Posterior cingulate gyrus (tissue), 11 donors: ENCODE data around the gene JAGN1.

ENCODE experiments used
- DNase-seq, 10 donors: peaks; one replicate each; pipeline versions ENCODE4 v3.0.0 to v3.0.0-alpha.2; 2020 to 2021; ENCODE audit warnings: mixed read lengths in 3 of 10
- intact Hi-C: fragments of 100-400 bp; cut with DNase I; formaldehyde crosslinking; loops from one replicate; pipeline ENCODE4 v1.15.1; 2023

JAGN1 gene

DNA sequence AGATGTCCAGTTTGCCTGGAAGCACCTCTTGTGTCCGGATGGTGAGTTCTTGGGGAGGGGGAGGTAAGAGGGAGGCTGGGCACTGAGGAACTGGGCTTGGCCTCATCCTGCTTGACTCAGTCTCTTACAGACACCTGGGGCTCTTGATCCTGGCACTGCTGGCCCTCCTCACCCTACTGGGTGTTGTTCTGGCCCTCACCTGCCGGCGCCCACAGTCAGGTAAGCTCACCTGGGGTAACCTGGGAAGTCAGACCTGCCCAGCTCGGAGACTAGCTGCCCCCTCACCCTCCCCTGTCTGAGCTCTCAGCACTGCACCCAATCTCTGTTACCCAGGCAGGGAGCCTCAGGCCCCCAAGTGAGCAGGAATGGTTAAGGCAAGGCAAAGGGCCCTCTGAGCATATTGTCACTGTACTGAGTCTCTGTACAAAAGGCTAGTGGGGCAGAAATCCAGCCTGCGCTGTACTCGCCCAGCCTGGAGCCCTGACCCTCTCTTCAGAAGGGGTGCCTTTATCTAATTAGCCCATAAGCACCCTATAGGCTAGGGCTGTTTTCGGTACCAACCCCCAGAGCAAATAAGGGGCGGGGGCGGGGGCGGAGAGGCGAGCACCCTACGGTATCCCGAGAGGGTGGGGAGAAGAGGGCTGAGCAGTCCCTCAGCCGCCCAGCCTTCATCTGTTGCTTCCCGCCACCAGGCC, 24.3 kb downstream of the JAGN1 start:
- DNase-seq: no peak
- intact Hi-C loops: no loop called here

DNA sequence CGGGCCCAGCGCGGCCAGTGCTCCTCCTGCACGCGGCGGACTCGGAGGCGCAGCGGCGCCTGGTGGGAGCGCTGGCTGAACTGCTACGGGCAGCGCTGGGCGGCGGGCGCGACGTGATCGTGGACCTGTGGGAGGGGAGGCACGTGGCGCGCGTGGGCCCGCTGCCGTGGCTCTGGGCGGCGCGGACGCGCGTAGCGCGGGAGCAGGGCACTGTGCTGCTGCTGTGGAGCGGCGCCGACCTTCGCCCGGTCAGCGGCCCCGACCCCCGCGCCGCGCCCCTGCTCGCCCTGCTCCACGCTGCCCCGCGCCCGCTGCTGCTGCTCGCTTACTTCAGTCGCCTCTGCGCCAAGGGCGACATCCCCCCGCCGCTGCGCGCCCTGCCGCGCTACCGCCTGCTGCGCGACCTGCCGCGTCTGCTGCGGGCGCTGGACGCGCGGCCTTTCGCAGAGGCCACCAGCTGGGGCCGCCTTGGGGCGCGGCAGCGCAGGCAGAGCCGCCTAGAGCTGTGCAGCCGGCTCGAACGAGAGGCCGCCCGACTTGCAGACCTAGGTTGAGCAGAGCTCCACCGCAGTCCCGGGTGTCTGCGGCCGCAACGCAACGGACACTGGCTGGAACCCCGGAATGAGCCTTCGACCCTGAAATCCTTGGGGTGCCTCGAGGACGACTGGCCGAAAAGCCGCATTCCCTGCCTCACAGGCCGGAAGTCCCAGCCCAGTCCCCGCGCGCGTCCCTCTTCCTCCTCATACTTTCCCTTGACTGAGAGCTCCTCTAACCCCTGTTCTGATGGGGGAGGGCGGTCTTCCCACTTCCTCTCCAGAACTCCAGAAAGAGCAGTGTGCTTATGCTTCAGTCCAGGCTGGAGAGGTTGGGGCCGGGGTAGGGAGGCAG, 25.1 kb downstream of the JAGN1 start:
- intact Hi-C loops: no loop called here
- peak; percentile 53 to 96 (median 72) for DNase-seq

DNA sequence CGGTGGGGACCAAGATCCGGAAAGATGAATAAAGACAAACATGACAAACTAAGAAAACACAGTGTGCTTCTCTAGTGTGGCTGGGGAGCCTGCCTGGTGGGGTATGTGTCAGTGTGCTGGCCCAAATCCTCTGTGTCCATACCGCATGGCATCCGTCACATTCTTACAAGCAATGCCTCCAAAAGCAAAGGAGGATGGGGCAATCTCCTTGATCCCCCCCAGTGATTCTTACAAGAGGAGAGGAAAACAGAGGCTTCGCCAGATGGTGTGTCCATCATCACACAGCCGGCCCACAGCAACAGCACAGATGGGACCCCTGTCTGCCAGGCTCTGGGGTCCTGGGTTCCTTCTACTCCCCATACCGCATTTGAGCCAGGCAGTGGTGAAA, 25.9 kb downstream of the JAGN1 start:
- intact Hi-C loops: no loop called here
- DNase-seq: no peak

DNA sequence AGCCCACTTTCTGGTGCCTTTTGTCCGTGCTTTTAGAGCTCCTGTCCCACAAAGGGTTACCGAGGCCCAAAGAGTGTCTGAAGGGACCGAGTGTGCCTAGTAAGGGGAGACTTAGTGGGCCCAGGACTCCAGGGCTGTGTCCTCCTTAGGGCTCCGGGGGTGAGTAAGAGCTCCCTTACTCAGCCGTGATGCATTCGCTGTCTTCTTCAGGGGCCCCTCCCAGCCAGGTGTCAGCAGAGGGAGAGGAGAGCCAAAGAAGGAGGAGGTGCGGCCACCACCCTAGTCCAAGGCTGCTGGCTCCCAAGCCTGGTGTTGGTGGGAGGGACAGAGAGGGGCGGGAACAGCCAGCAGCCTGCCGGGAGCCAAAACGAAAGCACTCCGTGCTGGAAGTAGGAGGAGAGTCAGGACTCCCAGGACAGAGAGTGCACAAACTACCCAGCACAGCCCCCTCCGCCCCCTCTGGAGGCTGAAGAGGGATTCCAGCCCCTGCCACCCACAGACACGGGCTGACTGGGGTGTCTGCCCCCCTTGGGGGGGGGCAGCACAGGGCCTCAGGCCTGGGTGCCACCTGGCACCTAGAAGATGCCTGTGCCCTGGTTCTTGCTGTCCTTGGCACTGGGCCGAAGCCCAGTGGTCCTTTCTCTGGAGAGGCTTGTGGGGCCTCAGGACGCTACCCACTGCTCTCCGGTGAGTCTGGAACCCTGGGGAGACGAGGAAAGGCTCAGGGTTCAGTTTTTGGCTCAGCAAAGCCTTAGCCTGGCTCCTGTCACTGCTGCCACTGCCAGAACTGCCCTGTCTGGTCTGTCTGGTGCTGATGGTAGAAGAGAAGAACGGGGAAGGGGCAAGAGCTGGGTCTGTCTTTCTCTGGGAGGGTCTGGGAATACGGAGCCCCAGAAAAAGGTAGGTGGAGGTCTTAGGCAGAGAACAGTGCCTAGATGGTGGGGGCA, 26.6 kb downstream of the JAGN1 start, which contains the start of gene IL17RC:
TSS of gene IL17RC (plus strand) at position 365 of the 947 bp plus-strand sequence. CDS start at position 583, 218 bp downstream.
- intact Hi-C loops: no loop called here
- peak; percentile 52 to 96 (median 78) for DNase-seq

DNA sequence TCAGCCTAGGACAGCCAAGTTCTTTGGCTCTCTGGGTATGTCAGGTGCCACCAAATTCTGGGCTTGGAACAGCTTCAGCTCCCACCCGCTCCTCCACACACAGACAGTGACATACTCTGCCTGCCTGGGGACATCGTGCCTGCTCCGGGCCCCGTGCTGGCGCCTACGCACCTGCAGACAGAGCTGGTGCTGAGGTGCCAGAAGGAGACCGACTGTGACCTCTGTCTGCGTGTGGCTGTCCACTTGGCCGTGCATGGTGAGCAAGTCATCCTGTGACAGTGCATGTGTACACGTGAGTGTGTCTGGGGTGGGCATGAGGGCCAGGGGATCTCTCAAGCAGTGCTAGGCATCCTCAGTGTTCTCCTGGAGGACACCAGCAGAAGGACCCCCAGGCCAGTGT, 27.4 kb downstream of the JAGN1 start:
- intact Hi-C loops: no loop called here
- DNase-seq: peak in 1 of 10 donors; percentile 70

DNA sequence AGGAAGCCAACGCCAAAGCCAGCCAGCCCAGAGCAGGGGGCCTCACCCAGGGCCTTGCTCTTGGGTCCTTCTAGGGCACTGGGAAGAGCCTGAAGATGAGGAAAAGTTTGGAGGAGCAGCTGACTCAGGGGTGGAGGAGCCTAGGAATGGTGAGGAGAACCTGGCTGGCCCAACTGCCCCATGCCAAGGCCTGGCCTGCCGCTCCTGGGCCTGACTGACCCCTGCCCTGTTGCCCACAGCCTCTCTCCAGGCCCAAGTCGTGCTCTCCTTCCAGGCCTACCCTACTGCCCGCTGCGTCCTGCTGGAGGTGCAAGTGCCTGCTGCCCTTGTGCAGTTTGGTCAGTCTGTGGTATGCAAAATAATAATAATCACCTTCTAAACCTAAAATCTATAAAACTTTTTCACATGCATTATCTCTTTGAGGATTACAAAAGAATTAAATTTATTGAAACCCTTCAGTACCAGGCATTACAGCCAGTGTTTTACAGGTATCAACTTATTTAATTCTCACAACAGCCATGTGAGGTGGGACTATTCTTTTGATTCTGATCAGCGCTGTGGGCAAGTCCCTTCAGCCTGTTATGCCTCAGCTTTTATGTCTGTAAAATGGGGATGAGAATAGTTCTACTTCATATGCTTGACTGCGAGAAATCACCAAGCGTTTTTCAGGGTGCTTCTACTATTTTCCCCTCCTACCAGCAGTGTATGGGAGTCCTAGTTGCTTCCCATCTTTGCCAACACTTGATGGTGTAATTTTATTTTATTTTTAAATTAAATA, 28.0 kb downstream of the JAGN1 start:
- DNase-seq: peak in 1 of 10 donors; percentile 62
- intact Hi-C loops: no loop called here

- intact Hi-C loops: no loop called here
- DNase-seq: peak in 1 of 10 donors; percentile 81
Observed at GRCh38 chr3:9928158-9928557, 37.7 kb downstream of the JAGN1 start.

DNA sequence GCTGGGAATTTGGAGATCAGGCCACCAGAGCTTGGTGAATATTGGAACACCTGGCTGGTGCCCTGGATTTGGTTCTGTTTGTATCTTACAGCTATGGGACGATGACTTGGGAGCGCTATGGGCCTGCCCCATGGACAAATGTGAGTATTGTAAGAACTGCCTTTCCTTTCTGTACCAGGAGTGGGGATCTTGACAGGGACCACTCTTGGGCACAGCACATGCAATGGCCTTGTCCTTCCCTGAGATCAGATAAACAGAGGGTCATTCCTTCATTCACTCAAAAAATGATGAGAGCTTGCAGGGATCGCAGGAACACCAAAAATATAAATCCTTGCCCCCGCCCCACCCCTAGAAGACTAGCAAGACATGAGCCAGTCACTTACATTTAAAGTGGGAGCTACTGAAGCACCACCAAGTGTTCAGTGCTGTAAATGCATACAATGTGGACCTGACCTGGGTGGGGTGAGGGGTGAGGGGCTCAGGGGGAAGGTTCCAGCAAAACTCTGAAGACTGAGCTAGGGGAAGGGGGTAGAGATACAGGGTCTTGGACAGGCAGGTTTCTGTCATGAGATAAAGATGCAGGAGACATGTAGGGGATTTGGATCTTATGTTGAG, 40.5 kb downstream of the JAGN1 start:
- intact Hi-C loops: loop anchor here (5.0 kb wide), 2 partner anchors 39 to 84 kb away; partner anchors contain the start of gene JAGN1
- no peak for DNase-seq

- DNase-seq: peak in 3 of 10 donors; percentile 49 to 92 (median 80)
- intact Hi-C loops: loop anchor here (5.0 kb wide), 2 partner anchors 40 to 85 kb away; partner anchors contain the start of gene JAGN1
Observed at GRCh38 chr3:9932535-9932842, 42.1 kb downstream of the JAGN1 start.

DNA sequence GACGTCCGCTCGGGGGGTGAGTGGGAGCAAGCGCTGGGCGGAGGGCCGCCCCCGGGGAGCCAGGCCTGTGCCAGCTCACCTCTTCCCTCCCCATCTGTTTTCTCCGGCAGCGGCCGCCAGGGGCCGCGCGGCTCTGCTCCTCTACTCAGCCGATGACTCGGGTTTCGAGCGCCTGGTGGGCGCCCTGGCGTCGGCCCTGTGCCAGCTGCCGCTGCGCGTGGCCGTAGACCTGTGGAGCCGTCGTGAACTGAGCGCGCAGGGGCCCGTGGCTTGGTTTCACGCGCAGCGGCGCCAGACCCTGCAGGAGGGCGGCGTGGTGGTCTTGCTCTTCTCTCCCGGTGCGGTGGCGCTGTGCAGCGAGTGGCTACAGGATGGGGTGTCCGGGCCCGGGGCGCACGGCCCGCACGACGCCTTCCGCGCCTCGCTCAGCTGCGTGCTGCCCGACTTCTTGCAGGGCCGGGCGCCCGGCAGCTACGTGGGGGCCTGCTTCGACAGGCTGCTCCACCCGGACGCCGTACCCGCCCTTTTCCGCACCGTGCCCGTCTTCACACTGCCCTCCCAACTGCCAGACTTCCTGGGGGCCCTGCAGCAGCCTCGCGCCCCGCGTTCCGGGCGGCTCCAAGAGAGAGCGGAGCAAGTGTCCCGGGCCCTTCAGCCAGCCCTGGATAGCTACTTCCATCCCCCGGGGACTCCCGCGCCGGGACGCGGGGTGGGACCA, 42.6 kb downstream of the JAGN1 start:
- intact Hi-C loops: loop anchor here (5.0 kb wide), 2 partner anchors 41 to 86 kb away; partner anchors contain the start of gene JAGN1
- DNase-seq: peak in 9 of 10 donors; percentile 58 to 95 (median 73)

DNA sequence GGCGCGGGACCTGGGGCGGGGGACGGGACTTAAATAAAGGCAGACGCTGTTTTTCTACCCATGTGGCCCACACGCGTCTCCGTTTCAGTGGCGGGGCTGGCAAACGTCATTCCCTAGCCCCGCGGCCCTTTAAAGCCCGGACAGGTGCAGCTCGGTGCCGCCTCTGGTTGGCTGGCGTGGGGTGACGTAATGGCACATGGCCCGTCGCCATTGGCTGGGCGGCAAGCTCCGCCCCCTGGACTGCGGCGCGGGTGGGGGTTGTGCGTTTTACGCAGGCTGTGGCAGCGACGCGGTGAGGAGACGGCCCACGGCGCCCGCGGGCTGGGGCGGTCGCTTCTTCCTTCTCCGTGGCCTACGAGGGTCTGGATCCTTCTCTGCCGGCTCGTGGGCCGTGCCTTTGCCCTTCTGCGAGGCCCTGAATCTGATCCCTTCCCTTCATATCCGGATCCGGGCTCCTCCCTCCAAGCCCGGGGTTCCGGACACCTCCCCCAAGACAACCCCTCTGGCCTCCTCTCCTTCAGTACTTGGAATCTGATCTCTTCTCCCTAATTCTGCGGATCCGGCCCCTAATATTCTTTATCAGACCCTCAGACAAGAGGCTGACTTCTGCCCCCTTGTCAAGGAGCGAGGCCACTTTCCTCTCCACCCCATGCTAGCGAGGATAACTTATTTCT, 43.3 kb downstream of the JAGN1 start, which contains the start of gene CRELD1:
TSS of gene CRELD1 (plus strand) at position 274 of the 674 bp plus-strand sequence. CDS start 605 bp downstream, outside the sequence.
- intact Hi-C loops: loop anchor here (5.0 kb wide), 2 partner anchors 41 to 86 kb away; partner anchors contain the start of gene JAGN1
- DNase-seq: peak; percentile 95 to 100 (median 98)

DNA sequence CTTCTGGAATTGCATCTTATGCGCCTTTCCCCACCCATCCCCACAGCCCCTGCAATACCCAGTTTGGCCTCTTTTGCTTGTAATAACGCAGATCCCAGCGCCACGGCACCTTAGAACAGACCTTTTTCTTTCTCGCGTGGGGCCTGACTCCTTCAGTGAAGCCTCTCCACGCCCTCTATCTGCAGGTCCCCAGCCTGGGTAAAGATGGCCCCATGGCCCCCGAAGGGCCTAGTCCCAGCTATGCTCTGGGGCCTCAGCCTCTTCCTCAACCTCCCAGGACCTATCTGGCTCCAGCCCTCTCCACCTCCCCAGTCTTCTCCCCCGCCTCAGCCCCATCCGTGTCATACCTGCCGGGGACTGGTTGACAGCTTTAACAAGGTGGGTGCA, 43.8 kb downstream of the JAGN1 start:
- intact Hi-C loops: loop anchor here (5.0 kb wide), 2 partner anchors 42 to 87 kb away; partner anchors contain the start of gene JAGN1
- DNase-seq: peak in 1 of 10 donors; percentile 83

- intact Hi-C loops: loop anchor here (5.0 kb wide), 2 partner anchors 43 to 88 kb away; partner anchors contain the start of gene JAGN1
- DNase-seq: no peak
Observed at GRCh38 chr3:9934993-9935392, 44.6 kb downstream of the JAGN1 start.

DNA sequence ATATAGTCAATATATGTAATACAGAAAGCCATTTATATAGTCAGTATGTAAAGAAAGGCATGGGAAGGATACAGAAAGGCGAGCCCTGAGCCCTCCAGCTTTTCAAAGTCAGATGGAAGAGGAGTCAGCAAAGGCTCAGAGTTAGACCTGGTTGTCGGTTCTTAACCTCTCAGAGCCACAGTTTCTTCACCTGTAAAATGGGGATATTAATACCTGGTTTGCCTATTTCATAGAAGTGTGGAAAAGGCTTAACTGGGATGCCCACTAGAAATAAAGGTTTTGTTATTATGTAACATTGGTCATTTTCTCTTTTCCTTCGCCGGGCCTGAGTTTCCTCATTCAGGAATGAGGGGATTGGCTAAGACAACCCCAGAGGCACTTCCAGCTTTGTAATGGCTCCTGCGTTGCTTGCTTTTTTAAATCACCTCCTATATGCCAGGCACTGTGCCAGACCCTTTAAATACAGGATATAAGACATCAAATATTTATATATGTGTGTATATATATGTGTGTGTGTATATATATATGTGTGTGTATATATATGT, 45.6 kb downstream of the JAGN1 start:
- intact Hi-C loops: no loop called here
- DNase-seq: no peak

- peak in 1 of 10 donors; percentile 53 for DNase-seq
- intact Hi-C loops: no loop called here
Observed at GRCh38 chr3:9937486-9938238, 47.3 kb downstream of the JAGN1 start.

DNA sequence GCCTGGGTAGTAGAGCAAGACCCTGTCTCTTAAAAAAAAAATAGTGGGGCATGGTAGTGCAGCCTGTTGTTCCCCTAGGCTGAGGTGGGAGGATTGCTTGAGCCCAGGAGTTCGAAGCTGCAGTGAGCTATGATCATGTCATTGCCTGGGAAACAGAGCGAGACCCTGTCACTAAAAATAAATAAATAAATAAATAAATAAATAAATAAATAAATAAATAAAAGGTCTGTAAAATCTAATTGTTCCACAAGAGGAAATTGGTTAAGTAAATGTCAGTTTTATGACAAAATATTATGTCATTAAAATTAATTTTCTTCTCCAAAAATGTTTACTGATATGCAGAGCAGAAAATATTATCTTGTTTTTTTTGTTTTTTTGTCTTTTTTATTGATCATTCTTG, 48.6 kb downstream of the JAGN1 start:
- intact Hi-C loops: no loop called here
- DNase-seq: no peak
